GM12801 (cell line): ENCODE measurements around the gene CST8.

Experiments
- CTCF ChIP-seq: IDR thresholded peaks from one replicate; pipeline ENCODE4 v1.5.1; 2011; ENCODE audit warnings: control low read depth; ENCODE audit not compliant: insufficient read length; ENCODE audit errors: extremely low read depth

Gene CST8

GRCh38 chr20:23497536-23497935 lies 6.6 kb downstream of the CST8 start:
- TF ChIP-seq CTCF, result no peak

DNA sequence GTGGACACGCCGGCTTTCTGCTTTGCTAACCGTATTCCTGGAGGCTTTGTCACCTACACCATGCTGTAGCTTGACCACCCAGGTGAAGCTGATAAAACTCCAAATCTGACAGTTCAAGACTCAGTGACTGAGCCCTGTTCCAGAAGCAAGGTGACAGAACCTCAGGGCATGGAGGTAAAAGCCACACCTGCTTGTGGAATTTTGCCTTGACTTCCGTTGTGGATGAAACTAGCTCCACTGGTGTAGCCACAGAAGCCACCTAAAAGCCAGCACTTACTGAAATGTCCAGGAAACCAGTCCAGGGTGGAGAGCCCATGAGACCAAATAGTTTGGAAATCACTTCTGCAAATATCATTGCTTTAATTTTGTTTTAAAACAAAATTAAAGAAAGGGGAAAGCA lies 11.0 kb downstream of the CST8 start:
- no peak for TF ChIP-seq CTCF

- no peak for TF ChIP-seq CTCF
These were observed 12.7 kb downstream of the CST8 start for GRCh38 chr20:23503649-23504048.

- TF ChIP-seq CTCF, result no peak
These were observed 16.4 kb downstream of the CST8 start for GRCh38 chr20:23507346-23507745.

- TF ChIP-seq CTCF, result no peak
These were observed 17.7 kb downstream of the CST8 start for GRCh38 chr20:23508449-23509229.

- no peak for TF ChIP-seq CTCF
These were observed 18.5 kb downstream of the CST8 start for GRCh38 chr20:23509247-23509913.

DNA sequence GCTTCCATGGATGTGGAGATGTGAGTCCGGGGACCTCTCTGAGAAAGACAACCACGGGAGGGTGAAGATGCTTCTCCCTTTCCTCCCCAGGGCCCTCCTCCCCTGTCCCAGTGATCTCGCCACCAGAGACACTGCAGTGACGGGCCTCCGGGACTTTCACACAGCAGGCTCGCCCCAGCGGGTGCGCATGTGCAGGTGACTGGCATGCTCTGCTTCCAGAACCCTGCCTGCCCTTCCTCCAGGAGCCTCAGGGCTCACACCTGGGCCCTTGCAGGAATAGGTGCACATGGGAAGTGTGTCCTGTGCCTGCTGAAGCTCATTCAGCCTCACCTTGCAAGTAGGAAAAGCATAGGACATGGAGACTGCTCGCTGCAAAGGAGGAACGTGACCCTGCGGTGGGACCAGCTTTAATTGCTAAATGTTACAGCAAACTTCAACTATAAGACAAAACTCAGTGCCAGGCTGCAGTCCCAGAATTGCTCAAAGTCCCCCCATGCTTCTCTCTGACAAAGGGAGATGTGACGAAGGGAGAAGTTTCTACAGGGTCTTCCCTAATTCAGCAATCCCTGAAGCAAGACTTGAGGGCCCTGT lies 19.2 kb downstream of the CST8 start:
- TF ChIP-seq CTCF, result no peak
